ENCODE data around the gene LIN7B.
"Not testable (repeated sequence)": the region's sequence is repeated elsewhere in the genome, so short reads cannot be mapped to it uniquely, and the experiment has no call there.

LIN7B gene

DNA sequence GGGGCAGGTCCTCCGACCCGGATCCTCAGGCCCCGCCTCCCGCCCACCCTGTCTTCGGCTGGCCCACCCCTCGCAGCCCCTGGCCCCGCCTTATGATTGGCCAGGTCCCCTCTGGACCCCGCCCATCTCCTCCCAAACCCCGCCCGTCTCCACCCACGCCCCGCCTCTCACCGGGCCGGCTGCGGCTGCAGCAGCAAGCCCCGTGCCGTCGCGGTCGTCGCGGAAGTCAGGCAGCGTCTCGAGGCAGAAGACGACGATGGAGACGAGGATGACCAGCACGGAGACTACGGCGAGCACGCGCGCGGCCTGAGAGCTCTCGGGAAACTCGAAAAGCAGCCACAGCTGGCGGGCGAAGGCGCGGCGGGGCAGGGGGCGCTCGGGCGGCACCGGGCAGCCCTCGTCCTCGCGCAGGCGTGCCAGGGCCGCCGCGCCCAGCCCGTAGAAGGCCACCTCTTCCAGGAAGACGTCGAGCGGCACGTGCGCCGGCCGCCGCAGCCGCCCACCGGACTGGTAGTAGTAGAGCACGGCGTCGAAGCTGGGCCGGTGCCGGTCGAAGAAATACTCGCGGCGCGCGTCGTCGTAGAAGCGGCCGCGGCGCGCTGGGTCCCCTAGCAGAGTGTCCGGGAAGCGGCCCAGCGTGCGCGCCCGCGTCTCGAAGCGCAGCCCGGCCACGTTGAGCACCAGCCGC, 42.2 kb upstream of the LIN7B start:
- TF ChIP-seq, protein P1, sequence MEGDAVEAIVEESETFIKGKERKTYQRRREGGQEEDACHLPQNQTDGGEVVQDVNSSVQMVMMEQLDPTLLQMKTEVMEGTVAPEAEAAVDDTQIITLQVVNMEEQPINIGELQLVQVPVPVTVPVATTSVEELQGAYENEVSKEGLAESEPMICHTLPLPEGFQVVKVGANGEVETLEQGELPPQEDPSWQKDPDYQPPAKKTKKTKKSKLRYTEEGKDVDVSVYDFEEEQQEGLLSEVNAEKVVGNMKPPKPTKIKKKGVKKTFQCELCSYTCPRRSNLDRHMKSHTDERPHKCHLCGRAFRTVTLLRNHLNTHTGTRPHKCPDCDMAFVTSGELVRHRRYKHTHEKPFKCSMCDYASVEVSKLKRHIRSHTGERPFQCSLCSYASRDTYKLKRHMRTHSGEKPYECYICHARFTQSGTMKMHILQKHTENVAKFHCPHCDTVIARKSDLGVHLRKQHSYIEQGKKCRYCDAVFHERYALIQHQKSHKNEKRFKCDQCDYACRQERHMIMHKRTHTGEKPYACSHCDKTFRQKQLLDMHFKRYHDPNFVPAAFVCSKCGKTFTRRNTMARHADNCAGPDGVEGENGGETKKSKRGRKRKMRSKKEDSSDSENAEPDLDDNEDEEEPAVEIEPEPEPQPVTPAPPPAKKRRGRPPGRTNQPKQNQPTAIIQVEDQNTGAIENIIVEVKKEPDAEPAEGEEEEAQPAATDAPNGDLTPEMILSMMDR (IDR thresholded peaks at IDR 0.05; ENCODE audit: low read depth, low read length): no peak
- DNase-seq (ENCODE audit: low read depth, low spot score): no peak
- in situ Hi-C loops (cut with HindIII; ENCODE audit: low sequenced_read_pairs): no loop called here
- H3K4me3 ChIP-seq (ENCODE audit: low read depth, low read length): no peak overlapping the region

GRCh38 chr19:49073514-49074378, 40.4 kb upstream of the LIN7B start:
- DNase-seq (ENCODE audit: low read depth, low spot score): no peak
- no peak overlapping the region for H3K4me3 ChIP-seq (ENCODE audit: low read depth, low read length)
- in situ Hi-C loops (cut with HindIII; ENCODE audit: low sequenced_read_pairs): no loop called here
- TF ChIP-seq, protein P1 (IDR thresholded peaks at IDR 0.05; ENCODE audit: low read depth, low read length): peak; percentile 30

GRCh38 chr19:49074869-49075268, 39.3 kb upstream of the LIN7B start:
- H3K4me3 ChIP-seq (ENCODE audit: low read depth, low read length); in situ Hi-C loops (cut with HindIII; ENCODE audit: low sequenced_read_pairs): not testable (repeated sequence)
- TF ChIP-seq, protein P1 (IDR thresholded peaks at IDR 0.05; ENCODE audit: low read depth, low read length): peak; percentile 64
- peak; percentile 54 for DNase-seq (ENCODE audit: low read depth, low spot score)

GRCh38 chr19:49080392-49080791, 33.8 kb upstream of the LIN7B start:
- DNase-seq (ENCODE audit: low read depth, low spot score): no peak
- TF ChIP-seq, protein P1 (IDR thresholded peaks at IDR 0.05; ENCODE audit: low read depth, low read length): no peak
- H3K4me3 ChIP-seq (ENCODE audit: low read depth, low read length): no peak overlapping the region
- in situ Hi-C loops (cut with HindIII; ENCODE audit: low sequenced_read_pairs): no loop called here

GRCh38 chr19:49081273-49081672, 32.9 kb upstream of the LIN7B start:
- H3K4me3 ChIP-seq (ENCODE audit: low read depth, low read length): no peak overlapping the region
- no peak for DNase-seq (ENCODE audit: low read depth, low spot score)
- TF ChIP-seq, protein P1 (IDR thresholded peaks at IDR 0.05; ENCODE audit: low read depth, low read length): no peak
- in situ Hi-C loops (cut with HindIII; ENCODE audit: low sequenced_read_pairs): no loop called here

DNA sequence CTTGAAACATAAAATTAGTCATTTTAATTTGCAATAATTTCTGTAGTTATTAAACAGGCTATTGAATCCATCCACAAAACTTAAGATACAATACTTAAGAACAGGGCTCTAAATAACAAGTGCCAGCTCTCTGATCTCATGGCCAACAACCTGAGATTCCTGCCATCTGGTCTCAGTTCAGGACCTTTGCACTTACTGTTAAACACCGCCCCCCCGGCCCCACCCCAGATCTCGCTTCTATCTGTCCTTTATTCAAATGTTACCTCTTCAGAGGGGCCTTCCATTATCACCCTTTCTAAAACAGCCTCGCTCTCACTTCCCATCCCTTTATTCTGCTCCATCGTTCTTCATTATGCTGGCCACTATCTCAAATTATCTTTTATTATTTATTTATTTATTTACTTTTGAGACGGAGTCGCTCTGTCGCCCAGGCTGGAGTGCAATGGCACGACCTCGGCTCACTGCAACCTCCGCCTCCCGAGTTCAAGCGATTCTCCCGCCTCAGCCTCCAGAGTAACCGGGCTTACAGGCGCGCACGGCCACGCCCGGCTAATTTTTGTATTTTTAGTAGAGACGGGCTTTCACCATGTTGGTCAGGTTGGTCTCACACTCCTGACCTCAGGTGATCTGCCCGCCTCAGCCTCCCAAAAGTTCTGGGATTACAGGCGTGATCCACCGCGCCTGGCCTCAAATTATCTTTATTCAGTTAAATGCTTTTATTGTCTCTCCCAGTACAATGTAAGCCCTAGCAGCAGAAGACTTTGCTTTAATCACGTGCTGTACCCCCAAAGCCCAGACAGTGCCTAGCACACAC, 29.8 kb upstream of the LIN7B start:
- DNase-seq (ENCODE audit: low read depth, low spot score): no peak
- in situ Hi-C loops (cut with HindIII; ENCODE audit: low sequenced_read_pairs): no loop called here
- H3K4me3 ChIP-seq (ENCODE audit: low read depth, low read length): peak overlapping the region; percentile 39
- TF ChIP-seq, protein P1 (IDR thresholded peaks at IDR 0.05; ENCODE audit: low read depth, low read length): no peak

All from astrocyte of the spinal cord (primary cell).